ENCODE measurements around the gene RPUSD3.

- no peak for TF ChIP-seq CTCF (IDR thresholded peaks at IDR 0.05)
- TF ChIP-seq POLR2A (IDR thresholded peaks at IDR 0.05; ENCODE audit: low read depth) = no peak
- no peak for TF ChIP-seq EP300 (IDR thresholded peaks at IDR 0.05)
- no peak for TF ChIP-seq POLR2AphosphoS5 (IDR thresholded peaks at IDR 0.05)
These were observed 43.7 kb upstream of the RPUSD3 start for GRCh38 chr3:9887480-9887879.
